GM19467 (cell line): ENCODE data around the gene ADAMTS15.

Experiments used
- ATAC-seq: cut with Tn5 transposase; IDR thresholded peaks from one replicate; pipeline ENCODE4 v1.9.1; 2021; ENCODE audit warnings: mild to moderate bottlenecking, moderate library complexity; ENCODE audit not compliant: unreplicated experiment

Gene ADAMTS15

GRCh38 chr11:130476200-130476921, 27.9 kb downstream of the ADAMTS15 start:
- no peak for ATAC-seq

GRCh38 chr11:130476922-130477491, 28.6 kb downstream of the ADAMTS15 start:
- ATAC-seq = no peak

- ATAC-seq = no peak
Observed at GRCh38 chr11:130477586-130478203, 29.2 kb downstream of the ADAMTS15 start.

GRCh38 chr11:130478204-130478701, 29.8 kb downstream of the ADAMTS15 start:
- no peak for ATAC-seq

- ATAC-seq = no peak
Observed at GRCh38 chr11:130478881-130479280, 30.4 kb downstream of the ADAMTS15 start.

GRCh38 chr11:130480186-130480585, 31.7 kb downstream of the ADAMTS15 start:
- no peak for ATAC-seq

GRCh38 chr11:130480711-130481140, 32.3 kb downstream of the ADAMTS15 start:
- ATAC-seq = no peak

GRCh38 chr11:130483124-130483523, 34.7 kb downstream of the ADAMTS15 start:
- ATAC-seq = no peak

GRCh38 chr11:130485983-130486382, 37.5 kb downstream of the ADAMTS15 start:
- no peak for ATAC-seq

GRCh38 chr11:130486391-130486836, 38.0 kb downstream of the ADAMTS15 start:
- no peak for ATAC-seq

- ATAC-seq = no peak
Observed at GRCh38 chr11:130486987-130487923, 38.8 kb downstream of the ADAMTS15 start.

- no peak for ATAC-seq
Observed at GRCh38 chr11:130487924-130488815, 39.7 kb downstream of the ADAMTS15 start.

- ATAC-seq = no peak
Observed at GRCh38 chr11:130488848-130489584, 40.6 kb downstream of the ADAMTS15 start.

GRCh38 chr11:130489716-130490115, 41.3 kb downstream of the ADAMTS15 start:
- ATAC-seq = no peak

GRCh38 chr11:130490682-130491449, 42.4 kb downstream of the ADAMTS15 start:
- no peak for ATAC-seq

GRCh38 chr11:130498181-130498580, 49.7 kb downstream of the ADAMTS15 start:
- ATAC-seq = no peak

GRCh38 chr11:130499828-130500227, 51.4 kb downstream of the ADAMTS15 start:
- ATAC-seq = no peak

- no peak for ATAC-seq
Observed at GRCh38 chr11:130504317-130504716, 55.9 kb downstream of the ADAMTS15 start.
